MM.1S (cell line): Measurements from ENCODE around the gene GNG12.

Experiments
- EZH2 ChIP-seq: fragments of 300-600 bp; sonication (generic); optimal IDR thresholded peaks from 2 replicates; pipeline ENCODE3; 2017; ENCODE audit warnings: low read depth, mild to moderate bottlenecking, antibody characterized with exemption, low read length, mixed read lengths
- TF ChIP-seq, protein P1 (sequence below): fragments of 300-600 bp; sonication (generic); IDR thresholded peaks from 2 replicates; pipeline ENCODE4 v1.5.1; 2016; ENCODE audit warnings: antibody characterized with exemption, low read length, mixed read lengths

GRCh38 chr1:67711855-67712212 is 121.4 kb downstream of the GNG12 start:
- TF ChIP-seq, protein P1, sequence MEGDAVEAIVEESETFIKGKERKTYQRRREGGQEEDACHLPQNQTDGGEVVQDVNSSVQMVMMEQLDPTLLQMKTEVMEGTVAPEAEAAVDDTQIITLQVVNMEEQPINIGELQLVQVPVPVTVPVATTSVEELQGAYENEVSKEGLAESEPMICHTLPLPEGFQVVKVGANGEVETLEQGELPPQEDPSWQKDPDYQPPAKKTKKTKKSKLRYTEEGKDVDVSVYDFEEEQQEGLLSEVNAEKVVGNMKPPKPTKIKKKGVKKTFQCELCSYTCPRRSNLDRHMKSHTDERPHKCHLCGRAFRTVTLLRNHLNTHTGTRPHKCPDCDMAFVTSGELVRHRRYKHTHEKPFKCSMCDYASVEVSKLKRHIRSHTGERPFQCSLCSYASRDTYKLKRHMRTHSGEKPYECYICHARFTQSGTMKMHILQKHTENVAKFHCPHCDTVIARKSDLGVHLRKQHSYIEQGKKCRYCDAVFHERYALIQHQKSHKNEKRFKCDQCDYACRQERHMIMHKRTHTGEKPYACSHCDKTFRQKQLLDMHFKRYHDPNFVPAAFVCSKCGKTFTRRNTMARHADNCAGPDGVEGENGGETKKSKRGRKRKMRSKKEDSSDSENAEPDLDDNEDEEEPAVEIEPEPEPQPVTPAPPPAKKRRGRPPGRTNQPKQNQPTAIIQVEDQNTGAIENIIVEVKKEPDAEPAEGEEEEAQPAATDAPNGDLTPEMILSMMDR, result no peak
- TF ChIP-seq EZH2, result no peak
